IPS-18a (cell line): ENCODE results near the gene GSTT4.
"Not testable (repeated sequence)": the region's sequence is repeated elsewhere in the genome, so short reads cannot be mapped to it uniquely, and the experiment has no call there.

ENCODE experiments used
- H3K27ac ChIP-seq: one replicate; pipeline ENCODE4 v1.5.1; 2013; ENCODE audit warnings: low read length
- H3K27me3 ChIP-seq: one replicate; pipeline ENCODE4 v1.6.1; 2013; ENCODE audit warnings: mild to moderate bottlenecking, low read length; ENCODE audit not compliant: control insufficient read depth, insufficient read depth
- H3K36me3 ChIP-seq: one replicate; pipeline ENCODE4 v1.6.1; 2013; ENCODE audit warnings: low read depth, low read length; ENCODE audit not compliant: control insufficient read depth
- H3K4me1 ChIP-seq: one replicate; pipeline ENCODE4 v1.6.1; 2013; ENCODE audit warnings: low read depth, low read length; ENCODE audit not compliant: control insufficient read depth
- H3K4me3 ChIP-seq: one replicate; pipeline ENCODE4 v1.5.1; 2013; ENCODE audit warnings: low read length
- H3K9ac ChIP-seq: one replicate; pipeline ENCODE4 v1.6.1; 2013; ENCODE audit warnings: mild to moderate bottlenecking, low read length, moderate library complexity
- H3K9me3 ChIP-seq: one replicate; pipeline ENCODE4 v1.6.1; 2013; ENCODE audit warnings: low read depth, low read length; ENCODE audit not compliant: control insufficient read depth

Gene GSTT4

DNA sequence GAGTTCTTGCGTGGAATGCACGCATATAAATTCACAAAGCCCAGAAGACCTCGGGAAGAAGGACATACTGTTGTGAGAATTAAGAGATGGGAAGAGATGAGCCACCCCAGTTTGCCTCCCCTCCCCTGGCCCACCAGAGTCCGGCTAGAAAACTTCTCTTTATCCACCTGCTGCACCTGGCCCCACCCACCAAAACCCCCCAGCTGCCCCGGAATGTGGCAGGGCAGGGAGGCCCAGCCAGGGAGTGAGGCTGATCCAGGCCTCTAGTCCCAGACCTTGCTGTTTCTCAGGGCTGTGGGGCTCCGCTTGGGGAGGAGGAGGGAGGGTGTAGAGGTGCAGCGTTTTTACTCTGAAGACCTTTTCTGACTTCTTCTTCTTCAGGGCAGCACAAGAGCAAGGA, 24.7 kb downstream of the GSTT4 start:
- H3K36me3 ChIP-seq, result not testable (repeated sequence)

DNA sequence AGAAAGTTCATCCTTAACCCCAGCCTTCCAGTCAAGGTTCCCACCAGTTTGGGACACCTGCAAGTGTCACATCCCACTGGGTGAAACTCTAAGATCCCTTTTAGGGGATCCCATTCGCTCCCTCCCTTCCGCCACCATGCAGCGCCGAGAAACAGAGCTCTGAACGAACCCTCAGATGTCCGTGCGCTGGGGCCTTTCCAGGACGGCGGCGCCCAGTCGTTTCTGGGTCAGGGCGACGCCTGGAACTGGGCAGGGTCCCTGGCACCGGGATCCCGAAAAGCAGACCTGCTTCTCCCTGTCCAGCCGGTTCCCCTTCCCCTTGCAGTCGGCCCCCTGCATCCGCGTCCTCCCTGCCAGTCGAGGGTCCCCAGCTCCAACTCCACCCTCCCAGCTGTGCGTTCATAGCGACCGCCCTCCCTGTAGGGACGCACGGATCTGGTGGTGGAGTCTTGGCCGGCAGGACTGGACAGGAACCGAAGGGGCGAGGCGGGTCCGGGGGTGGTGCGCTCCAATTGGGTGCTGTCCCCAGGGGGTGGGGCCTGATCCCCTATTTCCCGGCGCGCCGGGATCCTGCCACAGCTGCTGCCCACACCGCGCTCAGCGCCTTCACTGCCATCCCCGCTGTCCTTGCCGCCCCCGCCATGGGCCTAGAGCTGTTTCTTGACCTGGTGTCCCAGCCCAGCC, 25.6 kb downstream of the GSTT4 start, which contains the start of gene GSTT2:
Gene GSTT2 (plus strand): TSS at position 578 of the 684 bp plus-strand sequence.
- H3K9ac ChIP-seq, result not testable (repeated sequence)

More for the DNA sequence above, 24.7 kb downstream of the GSTT4 start:
- not testable (repeated sequence) for H3K9me3 ChIP-seq, H3K9ac ChIP-seq, H3K27me3 ChIP-seq, H3K4me3 ChIP-seq, H3K27ac ChIP-seq, H3K4me1 ChIP-seq

DNA sequence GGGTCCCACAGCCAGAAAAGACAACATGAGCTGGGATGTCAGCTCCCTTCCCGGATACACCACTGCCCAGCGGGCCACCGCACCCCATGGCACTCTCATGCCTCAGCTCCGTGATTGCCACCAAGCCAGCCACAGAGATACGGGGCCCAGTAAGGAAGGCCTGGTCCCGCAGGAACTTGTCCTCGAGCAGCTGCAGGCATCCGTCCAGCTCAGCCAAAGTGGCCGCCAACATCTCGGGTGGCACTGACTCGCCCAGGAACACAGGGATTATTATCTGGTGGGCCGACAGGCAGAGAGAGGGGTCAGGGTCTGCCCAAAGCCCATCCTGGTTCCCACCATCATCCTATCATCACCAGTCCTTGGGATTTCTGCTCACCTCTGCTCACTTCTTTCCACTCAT, 27.9 kb downstream of the GSTT4 start:
- not testable (repeated sequence) for H3K4me1 ChIP-seq, H3K4me3 ChIP-seq, H3K36me3 ChIP-seq

More for the DNA sequence above, 25.6 kb downstream of the GSTT4 start, which contains the start of gene GSTT2:
- H3K4me3 ChIP-seq, H3K9me3 ChIP-seq, H3K27ac ChIP-seq, H3K27me3 ChIP-seq, H3K36me3 ChIP-seq, H3K4me1 ChIP-seq: not testable (repeated sequence)

DNA sequence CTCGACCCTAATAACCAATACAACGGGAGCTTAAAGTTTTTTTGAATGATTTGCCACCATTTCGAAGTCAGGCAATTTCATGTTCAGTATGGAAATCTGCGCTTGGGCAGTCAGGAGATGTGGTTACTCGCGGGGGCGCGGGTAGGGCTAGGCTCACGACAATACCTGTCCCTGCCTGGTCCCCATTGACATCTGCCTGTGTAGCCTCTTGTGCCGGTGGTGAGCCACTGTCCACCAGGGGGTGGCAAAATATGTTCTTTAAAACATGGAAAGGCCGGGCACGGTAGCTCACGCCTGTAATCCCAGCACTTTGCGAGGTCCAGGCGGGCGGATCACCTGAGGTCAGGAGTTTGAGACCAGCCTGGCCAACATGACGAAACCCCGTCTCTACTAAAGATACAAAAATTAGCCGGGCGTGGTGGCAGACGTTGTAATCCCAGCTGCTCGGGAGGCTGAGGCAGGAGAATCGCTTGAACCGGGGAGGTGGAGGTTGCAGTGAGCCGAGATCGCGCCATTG, 30.4 kb downstream of the GSTT4 start:
- H3K9me3 ChIP-seq, H3K4me3 ChIP-seq, H3K4me1 ChIP-seq, H3K27me3 ChIP-seq, H3K9ac ChIP-seq, H3K27ac ChIP-seq: not testable (repeated sequence)
- H3K36me3 ChIP-seq, result peaks cover 20% of the 10 kb centered on the region

More for the DNA sequence above, 27.9 kb downstream of the GSTT4 start:
- not testable (repeated sequence) for H3K9ac ChIP-seq, H3K27me3 ChIP-seq, H3K9me3 ChIP-seq, H3K27ac ChIP-seq

DNA sequence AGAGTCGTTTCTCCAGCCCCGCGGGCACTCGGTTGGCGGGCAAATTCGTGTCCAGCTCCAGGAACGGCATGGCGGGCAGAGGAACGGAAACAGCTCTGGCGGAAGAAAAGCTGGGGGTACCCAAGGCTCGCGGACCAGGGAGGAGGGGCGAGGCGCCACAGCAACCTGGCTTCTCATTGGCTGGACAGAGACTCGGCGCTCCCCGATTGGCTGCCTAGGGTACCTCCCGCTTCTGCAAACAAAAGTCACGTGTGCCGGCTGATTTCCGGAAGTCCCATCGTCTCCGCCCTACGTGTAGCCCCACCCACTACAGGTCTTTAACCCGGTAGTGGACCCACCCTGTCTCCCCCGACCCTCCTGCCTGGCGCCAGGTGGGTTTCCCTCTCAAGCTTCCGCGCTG, 30.9 kb downstream of the GSTT4 start, which contains the start of gene DDT:
Gene DDT (minus strand): TSS at position 97 of the 400 bp plus-strand sequence. CDS start 27 bp downstream, at position 70.
- H3K36me3 ChIP-seq, result peaks cover 24% of the 10 kb centered on the region
- not testable (repeated sequence) for H3K4me1 ChIP-seq, H3K9ac ChIP-seq, H3K27me3 ChIP-seq, H3K27ac ChIP-seq, H3K9me3 ChIP-seq, H3K4me3 ChIP-seq

DNA sequence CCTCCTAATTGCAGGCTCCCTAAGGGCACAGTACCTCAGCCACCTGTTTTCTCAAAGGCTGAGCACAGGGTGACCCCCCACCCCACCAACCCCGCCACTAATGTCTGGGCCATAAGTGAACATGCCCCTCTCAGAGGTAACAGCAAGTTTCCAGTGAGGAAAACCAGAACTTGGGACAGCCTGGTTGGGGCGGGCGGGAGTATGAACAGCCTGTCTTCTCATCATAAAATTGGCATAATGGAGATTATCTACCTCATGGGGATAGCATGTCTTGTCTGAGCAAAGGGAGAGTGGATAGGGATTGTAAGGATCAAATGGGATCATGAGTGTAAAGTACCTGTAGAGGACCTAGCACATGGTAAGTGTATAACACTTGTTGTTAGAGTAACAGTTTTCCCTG, 33.3 kb downstream of the GSTT4 start:
- H3K27ac ChIP-seq, H3K4me3 ChIP-seq, H3K27me3 ChIP-seq, H3K9me3 ChIP-seq, H3K4me1 ChIP-seq, H3K9ac ChIP-seq: not testable (repeated sequence)
- H3K36me3 ChIP-seq, result peaks cover 24% of the 10 kb centered on the region

DNA sequence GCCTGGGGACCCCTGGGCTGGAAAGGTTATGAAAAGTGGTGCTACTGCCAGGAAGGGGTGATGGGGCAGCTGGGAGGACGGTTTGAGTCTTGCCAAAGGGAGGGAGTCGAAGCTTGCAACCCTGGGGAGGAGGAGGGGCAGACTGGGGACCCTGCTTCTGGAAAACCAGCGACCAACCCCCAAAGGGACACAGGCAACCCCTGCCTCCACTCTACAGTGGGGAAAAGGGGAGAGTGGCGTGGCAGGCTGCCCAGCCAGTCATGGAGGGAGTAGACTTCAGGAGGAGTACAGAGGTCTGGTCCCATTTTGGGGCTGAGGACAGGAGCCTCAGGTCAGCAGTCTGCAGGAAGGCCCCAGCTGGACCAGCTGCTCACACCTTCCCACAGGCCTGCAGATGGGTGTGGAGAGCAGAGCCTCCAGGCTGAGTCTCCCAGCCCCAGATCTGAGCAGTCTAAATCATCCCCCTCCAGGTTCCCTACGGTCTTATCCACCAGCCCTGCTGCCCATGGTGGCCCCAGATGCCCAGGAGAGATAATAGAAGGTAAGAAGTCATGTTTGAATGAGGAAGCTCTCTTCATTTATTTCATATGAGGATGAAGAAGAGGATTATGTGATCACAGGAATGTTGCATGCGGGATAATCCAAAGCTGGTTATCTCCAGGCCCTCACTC, 34.3 kb downstream of the GSTT4 start:
- Histone ChIP-seq H3K4me1 (no peaks in the 10 kb centered on the region), H3K36me3 (peaks cover 24% of the 10 kb centered on the region), H3K27me3 (no peaks in the 10 kb centered on the region), H3K4me3 (no peak overlapping the region), H3K27ac (no peak overlapping the region), H3K9me3 (no peaks in the 10 kb centered on the region), H3K9ac (no peak overlapping the region)

DNA sequence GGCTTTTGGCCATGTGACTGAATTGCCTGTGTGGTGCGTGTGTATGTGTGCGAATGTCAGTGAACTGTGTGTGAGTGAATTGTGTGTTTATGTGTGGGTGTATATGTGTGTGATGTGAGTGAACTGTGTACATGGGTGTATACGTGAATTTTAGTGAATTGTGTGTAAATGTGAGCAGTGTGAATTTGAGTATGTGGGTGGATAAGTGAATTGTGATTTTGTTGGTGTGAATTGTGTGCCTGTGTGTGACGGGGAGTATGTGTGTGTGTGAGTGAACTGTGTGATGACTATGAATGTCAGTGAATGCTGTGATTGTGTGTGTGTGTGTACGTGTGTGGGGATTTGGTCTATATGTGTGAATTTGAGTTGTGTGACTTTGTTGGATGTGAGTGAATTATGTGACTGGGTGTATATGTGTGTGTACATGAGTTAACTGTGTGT, 35.0 kb downstream of the GSTT4 start:
- Histone ChIP-seq H3K9me3 (no peaks in the 10 kb centered on the region), H3K36me3 (peaks cover 24% of the 10 kb centered on the region), H3K27me3 (no peaks in the 10 kb centered on the region), H3K9ac (no peak overlapping the region), H3K4me3 (no peak overlapping the region), H3K4me1 (no peaks in the 10 kb centered on the region), H3K27ac (no peak overlapping the region)

DNA sequence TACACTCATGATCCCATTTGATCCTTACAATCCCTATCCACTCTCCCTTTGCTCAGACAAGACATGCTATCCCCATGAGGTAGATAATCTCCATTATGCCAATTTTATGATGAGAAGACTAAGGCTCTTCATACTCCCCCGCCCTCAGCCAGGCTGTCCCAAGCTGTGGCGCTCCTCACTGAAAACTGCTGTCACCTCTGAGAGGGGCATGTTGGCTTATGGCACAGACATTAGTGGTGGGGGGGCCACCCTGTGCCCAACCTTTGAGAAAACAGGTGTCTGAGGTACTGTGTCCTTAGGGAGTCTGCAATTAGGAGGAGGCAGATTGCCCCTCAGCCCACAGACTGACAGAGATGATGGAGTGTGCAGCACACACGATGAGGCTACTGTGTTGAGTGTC, 36.2 kb downstream of the GSTT4 start:
- Histone ChIP-seq H3K4me1 (no peaks in the 10 kb centered on the region), H3K9me3 (no peaks in the 10 kb centered on the region), H3K4me3 (no peak overlapping the region), H3K27me3 (no peaks in the 10 kb centered on the region), H3K27ac (no peak overlapping the region), H3K9ac (no peak overlapping the region), H3K36me3 (peaks cover 24% of the 10 kb centered on the region)

DNA sequence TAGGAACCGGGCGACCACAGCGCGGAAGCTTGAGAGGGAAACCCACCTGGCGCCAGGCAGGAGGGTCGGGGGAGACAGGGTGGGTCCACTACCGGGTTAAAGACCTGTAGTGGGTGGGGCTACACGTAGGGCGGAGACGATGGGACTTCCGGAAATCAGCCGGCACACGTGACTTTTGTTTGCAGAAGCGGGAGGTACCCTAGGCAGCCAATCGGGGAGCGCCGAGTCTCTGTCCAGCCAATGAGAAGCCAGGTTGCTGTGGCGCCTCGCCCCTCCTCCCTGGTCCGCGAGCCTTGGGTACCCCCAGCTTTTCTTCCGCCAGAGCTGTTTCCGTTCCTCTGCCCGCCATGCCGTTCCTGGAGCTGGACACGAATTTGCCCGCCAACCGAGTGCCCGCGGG, 38.7 kb downstream of the GSTT4 start, which contains the start of gene DDTL:
Gene DDTL (plus strand): TSS at position 321 of the 400 bp plus-strand sequence. CDS start 27 bp downstream, at position 348.
- not testable (repeated sequence) for H3K9me3 ChIP-seq

DNA sequence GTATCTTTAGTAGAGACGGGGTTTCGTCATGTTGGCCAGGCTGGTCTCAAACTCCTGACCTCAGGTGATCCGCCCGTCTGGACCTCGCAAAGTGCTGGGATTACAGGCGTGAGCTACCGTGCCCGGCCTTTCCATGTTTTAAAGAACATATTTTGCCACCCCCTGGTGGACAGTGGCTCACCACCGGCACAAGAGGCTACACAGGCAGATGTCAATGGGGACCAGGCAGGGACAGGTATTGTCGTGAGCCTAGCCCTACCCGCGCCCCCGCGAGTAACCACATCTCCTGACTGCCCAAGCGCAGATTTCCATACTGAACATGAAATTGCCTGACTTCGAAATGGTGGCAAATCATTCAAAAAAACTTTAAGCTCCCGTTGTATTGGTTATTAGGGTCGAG, 39.2 kb downstream of the GSTT4 start:
- peaks cover 15% of the 10 kb centered on the region for H3K36me3 ChIP-seq
- H3K27ac ChIP-seq, H3K4me3 ChIP-seq, H3K9ac ChIP-seq, H3K27me3 ChIP-seq, H3K9me3 ChIP-seq, H3K4me1 ChIP-seq: not testable (repeated sequence)

More for the DNA sequence above, 38.7 kb downstream of the GSTT4 start, which contains the start of gene DDTL:
- H3K4me3 ChIP-seq, H3K9ac ChIP-seq, H3K27ac ChIP-seq, H3K4me1 ChIP-seq, H3K27me3 ChIP-seq: not testable (repeated sequence)
- H3K36me3 ChIP-seq, result peaks cover 20% of the 10 kb centered on the region
